Activated CD8-positive, alpha-beta memory T cell treated with anti-CD3 and anti-CD28 coated beads for 4 hours (primary cell): ENCODE results near the gene ZNFX1.
"Not testable (repeated sequence)": the region's sequence is repeated elsewhere in the genome, so short reads cannot be mapped to it uniquely, and the experiment has no call there.

Experiments used
- DNase-seq, 2 donors: peaks; one replicate each; pipeline ENCODE4 v3.0.0-alpha.2; 2020; ENCODE audit warnings: low read depth in 2 of 2

The ZNFX1 gene

GRCh38 chr20:49248301-49248700, 29.6 kb downstream of the ZNFX1 start:
- DNase-seq: no peak

- DNase-seq: no peak
Measured at GRCh38 chr20:49247792-49248191, 30.1 kb downstream of the ZNFX1 start.

- no peak for DNase-seq
Measured at GRCh38 chr20:49247169-49247723, 30.6 kb downstream of the ZNFX1 start.

- no peak for DNase-seq
Measured at GRCh38 chr20:49245921-49246740, 31.7 kb downstream of the ZNFX1 start.

GRCh38 chr20:49237531-49237930, 40.3 kb downstream of the ZNFX1 start:
- no peak for DNase-seq

GRCh38 chr20:49236301-49236700, 41.6 kb downstream of the ZNFX1 start:
- no peak for DNase-seq

- no peak for DNase-seq
Measured at GRCh38 chr20:49234831-49235230, 43.0 kb downstream of the ZNFX1 start.

- DNase-seq: no peak
Measured at GRCh38 chr20:49233226-49233625, 44.6 kb downstream of the ZNFX1 start.

GRCh38 chr20:49231471-49231870, 46.4 kb downstream of the ZNFX1 start:
- DNase-seq: no peak

- no peak for DNase-seq
Measured at GRCh38 chr20:49230561-49231133, 47.2 kb downstream of the ZNFX1 start.

- DNase-seq: no peak
Measured at GRCh38 chr20:49230021-49230420, 47.8 kb downstream of the ZNFX1 start.

GRCh38 chr20:49229381-49229780, 48.5 kb downstream of the ZNFX1 start:
- no peak for DNase-seq

- DNase-seq: no peak
Measured at GRCh38 chr20:49228676-49229075, 49.2 kb downstream of the ZNFX1 start.

GRCh38 chr20:49225896-49226295, 52.0 kb downstream of the ZNFX1 start:
- no peak for DNase-seq

GRCh38 chr20:49219924-49220831, 57.7 kb downstream of the ZNFX1 start:
- no peak for DNase-seq

- peak; percentile 94 for DNase-seq
Measured at GRCh38 chr20:49219091-49219923, 58.5 kb downstream of the ZNFX1 start, which contains the start of gene DDX27. DDX27 (plus strand) TSS chr20:49219416; CDS start chr20:49219449, 33 bp downstream.

GRCh38 chr20:49218739-49219090, 59.1 kb downstream of the ZNFX1 start:
- not testable (repeated sequence) for DNase-seq

- peak; percentile 87 to 92 for DNase-seq
Measured at GRCh38 chr20:49216991-49217578, 60.8 kb downstream of the ZNFX1 start.

- DNase-seq: no peak
Measured at GRCh38 chr20:49215232-49215631, 62.6 kb downstream of the ZNFX1 start.

- no peak for DNase-seq
Measured at GRCh38 chr20:49214571-49214970, 63.3 kb downstream of the ZNFX1 start.

- DNase-seq: no peak
Measured at GRCh38 chr20:49210757-49211110, 67.1 kb downstream of the ZNFX1 start.
